IPS DF 6.9 (cell line): ENCODE results near the gene PSD4.

Experiments
- DNase-seq: peaks from one replicate; pipeline ENCODE4 v3.0.0-alpha.2; 2013; ENCODE audit warnings: low read depth, low spot score
- H3K27ac ChIP-seq: one replicate; pipeline ENCODE4 v1.5.1; 2013; ENCODE audit warnings: low read length, control low read depth
- H3K27me3 ChIP-seq: 2 replicates; pipeline ENCODE4 v1.6.1; 2013; ENCODE audit warnings: mild to moderate bottlenecking, low read length; ENCODE audit not compliant: control insufficient read depth, insufficient read depth
- H3K36me3 ChIP-seq: 2 replicates; pipeline ENCODE4 v1.6.1; 2013; ENCODE audit warnings: low read length; ENCODE audit not compliant: control insufficient read depth, insufficient read depth
- H3K4me1 ChIP-seq: 2 replicates; pipeline ENCODE4 v1.6.1; 2013; ENCODE audit warnings: low read length; ENCODE audit not compliant: control insufficient read depth, insufficient read depth
- H3K4me3 ChIP-seq: 2 replicates; pipeline ENCODE4 v1.5.1; 2013; ENCODE audit warnings: mild to moderate bottlenecking, low read length
- H3K9me3 ChIP-seq: 2 replicates; pipeline ENCODE4 v1.6.1; 2013; ENCODE audit warnings: low read length, inconsistent platforms; ENCODE audit not compliant: control insufficient read depth, insufficient read depth
- WGBS: extraction: QIAGEN DNeasy Blood & Tissue Kit; methylation state at CpG from one replicate; pipeline ENCODE4 v1.1.7; 2013; ENCODE audit warnings: mixed read lengths, missing lambda C conversion rate; ENCODE audit not compliant: insufficient read length, insufficient coverage; 5-methylcytosine and 5-hydroxymethylcytosine counted together

Gene PSD4

GRCh38 chr2:113200736-113201490 lies 27.1 kb downstream of the PSD4 start:
- no peak overlapping the region for H3K27ac ChIP-seq
- DNase-seq, result no peak
- WGBS, result no CpG with 5 or more reads among the region's 17 CpGs
- H3K4me3 ChIP-seq, result no peak overlapping the region
- no peaks in the 10 kb centered on the region for H3K27me3 ChIP-seq
- H3K9me3 ChIP-seq, result no peaks in the 10 kb centered on the region
- H3K4me1 ChIP-seq, result peaks cover 3% of the 10 kb centered on the region; the same call in 1 of the 2 replicates
- no peaks in the 10 kb centered on the region for H3K36me3 ChIP-seq

GRCh38 chr2:113201496-113202304 lies 27.9 kb downstream of the PSD4 start:
- no peak for DNase-seq
- Histone ChIP-seq H3K9me3 (no peaks in the 10 kb centered on the region), H3K36me3 (no peaks in the 10 kb centered on the region), H3K4me3 (no peak overlapping the region), H3K27ac (no peak overlapping the region), H3K27me3 (no peaks in the 10 kb centered on the region), H3K4me1 (peaks cover 3% of the 10 kb centered on the region; the same call in 1 of the 2 replicates)
- WGBS, result no CpG with 5 or more reads among the region's 8 CpGs

GRCh38 chr2:113202305-113203216 lies 28.8 kb downstream of the PSD4 start:
- no peaks in the 10 kb centered on the region for H3K27me3 ChIP-seq
- peaks cover 3% of the 10 kb centered on the region; the same call in 1 of the 2 replicates for H3K4me1 ChIP-seq
- H3K4me3 ChIP-seq, result no peak overlapping the region
- no peak for DNase-seq
- no peaks in the 10 kb centered on the region for H3K36me3 ChIP-seq
- no peak overlapping the region for H3K27ac ChIP-seq
- WGBS, result no CpG with 5 or more reads among the region's 13 CpGs
- no peaks in the 10 kb centered on the region for H3K9me3 ChIP-seq

- H3K27ac ChIP-seq, result no peak overlapping the region
- no peaks in the 10 kb centered on the region for H3K27me3 ChIP-seq
- no peak for DNase-seq
- H3K9me3 ChIP-seq, result no peaks in the 10 kb centered on the region
- peaks cover 3% of the 10 kb centered on the region; the same call in 1 of the 2 replicates for H3K4me1 ChIP-seq
- H3K36me3 ChIP-seq, result no peaks in the 10 kb centered on the region
- H3K4me3 ChIP-seq, result no peak overlapping the region
These were observed 29.4 kb downstream of the PSD4 start for GRCh38 chr2:113203217-113203530.

- no peak overlapping the region for H3K4me3 ChIP-seq
- H3K27ac ChIP-seq, result no peak overlapping the region
- no peaks in the 10 kb centered on the region for H3K27me3 ChIP-seq
- no CpG with 5 or more reads among the region's 5 CpGs for WGBS
- peaks cover 3% of the 10 kb centered on the region; the same call in 1 of the 2 replicates for H3K4me1 ChIP-seq
- DNase-seq, result peak; percentile 78
- no peaks in the 10 kb centered on the region for H3K36me3 ChIP-seq
- no peaks in the 10 kb centered on the region for H3K9me3 ChIP-seq
These were observed 30.2 kb downstream of the PSD4 start for GRCh38 chr2:113203901-113204519.

- Histone ChIP-seq H3K9me3 (no peaks in the 10 kb centered on the region), H3K4me1 (no peaks in the 10 kb centered on the region; the same call in 1 of the 2 replicates), H3K36me3 (no peaks in the 10 kb centered on the region), H3K27me3 (no peaks in the 10 kb centered on the region), H3K27ac (no peak overlapping the region), H3K4me3 (no peak overlapping the region)
- WGBS, result no CpG with 5 or more reads among the region's 6 CpGs
- DNase-seq, result no peak
These were observed 32.5 kb downstream of the PSD4 start for GRCh38 chr2:113206251-113206650.

- H3K27ac ChIP-seq, result no peak overlapping the region
- no CpG with 5 or more reads among the region's 2 CpGs for WGBS
- H3K9me3 ChIP-seq, result no peaks in the 10 kb centered on the region
- no peak for DNase-seq
- H3K4me3 ChIP-seq, result no peak overlapping the region
- no peaks in the 10 kb centered on the region for H3K27me3 ChIP-seq
- H3K36me3 ChIP-seq, result no peaks in the 10 kb centered on the region
- no peaks in the 10 kb centered on the region; the same call in 1 of the 2 replicates for H3K4me1 ChIP-seq
These were observed 33.2 kb downstream of the PSD4 start for GRCh38 chr2:113207021-113207420.

GRCh38 chr2:113208396-113208795 lies 34.6 kb downstream of the PSD4 start:
- H3K27ac ChIP-seq, result no peak overlapping the region
- WGBS, result no CpG with 5 or more reads among the region's 5 CpGs

GRCh38 chr2:113209011-113209645 lies 35.4 kb downstream of the PSD4 start:
- Histone ChIP-seq H3K4me1 (no peaks in the 10 kb centered on the region; the same call in 1 of the 2 replicates), H3K36me3 (no peaks in the 10 kb centered on the region), H3K27me3 (no peaks in the 10 kb centered on the region), H3K9me3 (no peaks in the 10 kb centered on the region), H3K4me3 (no peak overlapping the region), H3K27ac (no peak overlapping the region)
- no CpG with 5 or more reads among the region's 8 CpGs for WGBS
- no peak for DNase-seq

More at GRCh38 chr2:113208396-113208795, 34.6 kb downstream of the PSD4 start:
- Histone ChIP-seq H3K27me3 (no peaks in the 10 kb centered on the region), H3K9me3 (no peaks in the 10 kb centered on the region), H3K36me3 (no peaks in the 10 kb centered on the region), H3K4me1 (no peaks in the 10 kb centered on the region; the same call in 1 of the 2 replicates), H3K4me3 (no peak overlapping the region)
- DNase-seq, result no peak
